GM21619 (cell line): ENCODE results near the gene CACNA1B.

Experiments used
- ATAC-seq: cut with Tn5 transposase; IDR thresholded peaks from one replicate; pipeline ENCODE4 v1.9.1; 2021; ENCODE audit not compliant: unreplicated experiment

The CACNA1B gene

DNA sequence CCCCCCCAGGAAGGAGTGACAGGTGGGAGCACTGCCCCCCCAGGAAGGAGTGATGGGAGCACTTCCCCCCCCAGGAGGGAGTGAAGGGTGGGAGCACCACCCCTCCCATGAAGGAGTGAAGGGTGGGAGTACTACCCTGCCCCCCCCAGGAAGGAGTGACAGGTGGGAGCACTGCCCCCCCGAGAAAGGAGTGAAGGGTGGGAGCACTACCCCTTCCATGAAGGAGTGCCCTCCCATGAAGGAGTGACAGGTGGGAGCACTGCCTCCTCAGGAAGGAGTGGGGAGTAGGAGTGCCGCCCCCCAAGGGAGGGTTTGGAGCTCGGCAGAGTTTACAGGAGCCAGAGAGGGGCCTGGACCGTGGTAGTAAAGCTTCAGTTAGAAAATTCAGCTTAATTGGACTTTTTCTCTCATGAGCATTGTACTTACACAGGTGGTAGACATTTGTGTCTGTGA lies 100.7 kb downstream of the CACNA1B start:
- no peak for ATAC-seq

- ATAC-seq: no peak
Observed at GRCh38 chr9:137982200-137982599, 104.6 kb downstream of the CACNA1B start.

- ATAC-seq: no peak
Observed at GRCh38 chr9:137984005-137984404, 106.4 kb downstream of the CACNA1B start.

GRCh38 chr9:137984520-137985257 lies 107.1 kb downstream of the CACNA1B start:
- ATAC-seq: no peak

- ATAC-seq: no peak
Observed at GRCh38 chr9:137985637-137986071, 108.1 kb downstream of the CACNA1B start.

DNA sequence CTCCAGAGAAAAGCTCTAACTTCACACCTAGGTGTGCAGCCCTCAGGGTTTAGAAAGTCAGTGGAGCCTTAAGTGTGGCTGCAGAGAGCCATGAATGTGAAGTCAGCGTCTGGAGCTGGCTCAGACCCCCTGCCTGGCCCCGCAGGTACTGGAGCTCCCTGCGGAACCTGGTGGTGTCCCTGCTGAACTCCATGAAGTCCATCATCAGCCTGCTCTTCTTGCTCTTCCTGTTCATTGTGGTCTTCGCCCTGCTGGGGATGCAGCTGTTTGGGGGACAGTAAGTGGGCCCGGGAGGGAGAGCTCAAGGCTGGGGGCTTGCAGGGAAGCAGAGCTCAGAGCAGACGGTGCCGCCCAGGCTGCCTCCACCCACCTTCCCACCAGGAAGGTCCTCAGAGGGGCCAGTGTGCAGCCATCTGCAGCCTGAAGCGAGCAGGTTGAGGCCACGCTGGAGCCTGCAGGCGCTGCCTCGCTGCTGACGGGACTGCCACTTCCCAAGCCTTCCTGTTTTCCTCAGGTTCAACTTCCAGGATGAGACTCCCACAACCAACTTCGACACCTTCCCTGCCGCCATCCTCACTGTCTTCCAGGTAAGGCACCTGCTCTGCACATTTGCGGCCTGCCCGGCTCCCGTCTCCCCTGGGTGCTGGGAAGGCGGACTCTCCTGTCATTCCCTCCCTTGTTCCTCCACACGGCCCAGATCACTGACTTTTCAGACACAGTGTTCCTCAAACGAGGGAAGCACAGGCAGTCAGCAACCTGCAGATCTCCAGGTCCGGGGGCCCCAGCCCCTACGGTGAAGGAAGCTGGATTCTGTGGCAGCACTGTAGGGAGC lies 108.9 kb downstream of the CACNA1B start:
- no peak for ATAC-seq

GRCh38 chr9:137987244-137988030 lies 109.9 kb downstream of the CACNA1B start:
- no peak for ATAC-seq

- no peak for ATAC-seq
Observed at GRCh38 chr9:137988051-137988450, 110.5 kb downstream of the CACNA1B start.

DNA sequence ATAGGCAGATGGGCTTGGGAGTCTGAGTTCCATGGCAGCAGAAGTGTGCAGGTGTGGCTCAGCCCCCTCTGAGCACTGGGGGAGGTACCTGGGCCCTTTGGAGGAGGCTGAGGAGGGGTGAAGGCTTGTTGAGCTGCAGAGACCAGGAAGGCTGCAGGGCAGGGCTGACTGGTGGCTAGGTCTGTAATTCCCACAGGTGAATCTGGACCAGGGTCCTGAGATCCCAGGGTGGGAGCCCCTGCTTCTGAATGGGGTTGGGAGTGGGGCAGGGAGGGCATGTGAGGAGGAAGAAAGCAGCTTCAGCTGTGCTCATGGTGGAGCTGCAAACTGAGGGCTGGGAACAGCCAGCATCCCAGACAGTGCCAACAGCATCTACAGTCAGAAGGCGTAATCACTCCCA lies 111.1 kb downstream of the CACNA1B start:
- ATAC-seq: no peak

DNA sequence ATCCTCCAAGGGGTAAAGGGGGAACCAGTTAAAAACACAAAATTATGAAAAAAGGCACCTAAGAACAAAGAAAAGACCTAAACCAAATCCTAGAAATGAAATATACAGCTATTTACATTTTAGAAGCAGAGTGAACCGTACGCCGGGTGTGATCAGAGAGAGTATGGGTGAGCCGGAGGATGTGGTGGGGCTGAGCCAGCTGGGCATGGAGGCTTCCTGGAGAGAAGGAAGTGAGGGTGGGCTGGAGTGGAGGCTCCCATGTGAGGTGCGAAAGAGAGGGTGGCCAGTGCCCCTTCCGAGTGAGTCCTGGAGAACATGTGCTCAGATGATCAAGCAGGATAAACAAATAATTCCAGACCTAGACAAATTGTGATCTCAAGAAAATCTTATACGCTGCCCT lies 111.6 kb downstream of the CACNA1B start:
- no peak for ATAC-seq

GRCh38 chr9:137989999-137990715 lies 112.6 kb downstream of the CACNA1B start:
- ATAC-seq: no peak

GRCh38 chr9:138003485-138004190 lies 126.1 kb downstream of the CACNA1B start:
- no peak for ATAC-seq

DNA sequence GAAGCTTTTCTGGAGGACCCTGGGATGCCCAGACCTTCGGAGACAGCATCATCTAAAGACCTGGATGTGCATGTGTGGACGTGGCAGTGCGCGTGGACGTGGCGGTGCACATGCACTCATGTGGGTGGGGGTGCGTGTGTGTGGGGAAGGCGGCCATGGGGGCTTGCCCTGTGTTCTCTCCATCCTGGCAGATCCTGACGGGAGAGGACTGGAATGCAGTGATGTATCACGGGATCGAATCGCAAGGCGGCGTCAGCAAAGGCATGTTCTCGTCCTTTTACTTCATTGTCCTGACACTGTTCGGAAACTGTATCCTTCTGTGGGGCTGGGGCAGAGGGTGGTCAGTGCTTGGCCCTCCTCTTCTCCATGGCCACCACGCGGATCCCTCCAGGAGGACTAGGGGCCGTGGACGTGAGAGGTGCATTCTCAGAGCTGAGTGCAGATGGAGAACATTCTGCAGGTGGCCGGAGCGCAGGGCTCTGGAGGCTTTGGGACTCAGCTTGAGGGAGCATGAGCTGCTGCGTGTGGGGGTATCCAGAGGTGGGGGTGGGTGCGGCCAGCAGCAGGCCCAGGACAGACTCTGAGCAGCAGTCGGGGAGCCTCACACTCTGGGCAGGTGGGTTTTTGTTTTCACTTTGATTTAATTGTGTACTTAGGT lies 129.1 kb downstream of the CACNA1B start:
- ATAC-seq: no peak

DNA sequence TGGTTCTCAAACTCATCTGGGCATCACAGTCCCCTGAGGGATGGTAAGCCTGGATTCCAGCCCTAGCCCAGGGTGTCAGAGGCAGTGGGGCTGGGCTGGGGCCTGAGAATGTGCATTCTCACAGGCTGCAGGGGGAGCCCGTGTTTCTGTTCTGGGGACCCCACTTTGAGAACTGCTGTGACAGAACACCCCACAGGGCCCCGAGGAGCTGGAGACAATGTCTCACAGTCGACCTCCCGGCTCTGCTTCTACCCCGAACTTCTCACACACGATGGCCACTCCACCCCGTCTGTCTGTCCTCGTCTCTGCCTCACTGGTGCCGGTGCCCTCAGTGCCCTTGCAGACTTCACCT lies 130.0 kb downstream of the CACNA1B start:
- ATAC-seq: no peak

DNA sequence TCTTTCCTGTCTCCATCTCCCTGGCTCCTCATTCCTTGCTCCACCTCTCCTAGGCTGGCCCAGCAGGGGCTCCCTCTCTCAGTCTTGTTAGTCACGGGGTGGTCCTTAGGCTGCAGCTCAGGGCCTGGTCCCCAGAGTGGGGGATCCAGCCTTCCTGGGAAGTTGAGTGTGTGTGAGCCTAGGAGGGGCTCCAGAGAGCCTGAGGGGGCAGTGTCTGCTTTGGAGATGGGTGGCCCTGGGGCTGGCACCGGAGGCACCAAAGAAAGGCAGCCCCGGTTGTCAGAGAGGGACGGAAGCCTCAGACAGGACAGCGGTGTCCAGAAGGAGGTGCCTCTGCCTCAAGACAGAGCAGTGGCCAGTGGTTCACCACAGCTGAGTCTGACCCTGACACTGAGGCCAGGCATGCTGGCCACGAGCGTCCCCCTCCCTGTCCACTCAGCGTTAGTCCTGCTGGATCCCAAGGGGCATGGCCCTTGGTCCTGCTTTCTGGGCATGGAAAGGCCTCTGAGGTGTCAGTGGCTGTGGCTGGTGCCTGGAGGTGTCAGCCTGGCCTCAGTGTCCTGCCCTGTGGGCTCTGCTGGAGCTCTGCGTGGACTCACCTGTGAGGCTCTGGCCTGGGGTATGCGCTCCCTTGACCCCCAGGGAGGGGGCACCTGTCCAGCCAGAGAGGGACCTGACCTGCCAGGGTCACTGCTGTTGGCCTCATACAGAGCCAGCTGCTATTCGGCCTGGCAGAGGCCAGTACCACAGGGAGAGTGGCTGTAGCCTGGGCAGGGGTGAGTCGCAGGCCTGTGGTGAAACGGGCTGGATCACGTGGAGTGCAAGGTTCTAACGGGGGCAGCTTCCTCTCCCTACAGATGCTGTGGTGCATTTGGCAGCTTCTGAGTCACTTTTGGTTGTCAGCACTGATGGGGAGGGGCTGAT lies 130.6 kb downstream of the CACNA1B start:
- no peak for ATAC-seq

- ATAC-seq: no peak
Observed at GRCh38 chr9:138009016-138009802, 131.6 kb downstream of the CACNA1B start.

GRCh38 chr9:138009803-138010690 lies 132.5 kb downstream of the CACNA1B start:
- no peak for ATAC-seq
